ENCODE results near the gene MCTP2. TPM values are rescaled to one million over a fixed set of nuclear protein-coding genes. Genes with fewer than 3 reads are reported as not detected.

MCTP2 gene
- total and polyA plus RNA-seq, 2 of the 8 experiments (the other 6 are each of a cell fraction or from before 2014, with no cell fraction given), result 3.4 to 4.5 TPM

DNA sequence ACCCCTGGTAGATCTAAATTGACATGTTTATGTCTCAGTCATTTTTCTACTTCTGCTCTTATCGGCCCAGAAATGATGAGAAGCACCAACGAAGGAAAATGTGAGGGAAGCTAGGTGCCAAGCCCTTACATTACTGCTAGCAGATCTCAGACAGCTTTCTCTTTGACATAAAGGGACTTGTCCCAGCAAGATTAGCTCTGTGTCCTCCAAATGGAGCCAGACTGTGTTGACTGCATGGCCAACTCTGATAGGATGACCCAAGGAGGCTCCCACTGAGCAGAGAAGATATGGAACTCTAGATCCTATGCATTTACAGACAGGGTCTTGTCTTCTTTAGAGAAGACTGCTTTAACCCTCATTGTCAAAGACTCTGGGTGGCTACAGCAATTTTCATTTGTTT is 2.8 kb upstream of the MCTP2 start:
- Histone ChIP-seq H3K18ac (ENCODE audit: extremely low read depth, low read length) (no peak overlapping the region), H3K23ac (ENCODE audit: insufficient read length) (no peak overlapping the region), H2BK15ac (ENCODE audit: low read length) (no peak overlapping the region), H3K27ac (ENCODE audit: low read depth, low read length) (no peak overlapping the region), H3K4ac (replicated peaks; ENCODE audit: insufficient read length, low read depth, low read length) (no peak overlapping the region), H4K5ac (ENCODE audit: insufficient read length, low read depth, low read length) (no peak overlapping the region), H2AFZ (ENCODE audit: low read length) (no peak overlapping the region), H2BK12ac (ENCODE audit: low read depth, low read length) (no peak overlapping the region), H3K56ac (replicated peaks; ENCODE audit: insufficient read length, low read depth, low read length) (no peak overlapping the region), H4K91ac (replicated peaks; ENCODE audit: insufficient read length, low read length) (no peak overlapping the region), H2AK5ac (ENCODE audit: low read depth, low read length) (no peak overlapping the region), H3K14ac (ENCODE audit: insufficient read length) (no peak overlapping the region), H3K4me2 (ENCODE audit: insufficient read depth in 1 of 2, low read depth in 2 of 2, low read length in 2 of 2) (no peak overlapping the region), H3K79me2 (ENCODE audit: control insufficient read depth in 1 of 2, insufficient read depth in 2 of 2, low read length in 2 of 2) (no peaks in the 10 kb centered on the region), H3K23me2 (ENCODE audit: low read depth, low read length) (peaks cover 15% of the 10 kb centered on the region), H2BK20ac (ENCODE audit: low read length) (no peak overlapping the region), H2BK5ac (ENCODE audit: low read depth, low read length) (no peak overlapping the region), H3K9me3 (ENCODE audit: insufficient read depth in 2 of 2, low read depth in 1 of 2, low read length in 1 of 2) (no peaks in the 10 kb centered on the region), H4K8ac (ENCODE audit: extremely low read depth, insufficient read depth, low read length) (no peak overlapping the region), H3K4me1 (replicated peaks in 1 of 4; ENCODE audit: control insufficient read depth in 3 of 4, insufficient read depth in 4 of 4, low read length in 3 of 4) (peaks cover 0 to 5% (median 0%) of the 10 kb centered on the region in 4 experiments; a peak in 3 of 7 replicates), H3K9ac (replicated peaks in 1 of 4; ENCODE audit: extremely low read depth in 1 of 4, low read depth in 3 of 4, low read length in 3 of 4) (no peak overlapping the region), H3K79me1 (ENCODE audit: low read depth, low read length) (no peaks in the 10 kb centered on the region), H2BK120ac (replicated peaks; ENCODE audit: low read depth, low read length) (no peak overlapping the region), H3K4me3 (ENCODE audit: extremely low read depth in 1 of 4, insufficient read depth in 2 of 4, low read depth in 3 of 4, low read length in 4 of 4) (no peak overlapping the region), H4K20me1 (replicated peaks in 1 of 2; ENCODE audit: control insufficient read depth in 1 of 2, insufficient read depth in 2 of 2, low read length in 2 of 2) (no peaks in the 10 kb centered on the region), H3K27me3 (replicated peaks in 1 of 4; ENCODE audit: control insufficient read depth in 3 of 4, extremely low read depth in 1 of 4, insufficient read depth in 3 of 4, low read length in 3 of 4) (peaks cover 0 to 11% (median 5%) of the 10 kb centered on the region in 4 experiments; a peak in 6 of 7 replicates), H3K36me3 (ENCODE audit: control insufficient read depth in 2 of 4, insufficient read depth in 4 of 4, low read length in 3 of 4) (no peaks in the 10 kb centered on the region)
- no peak for FAIRE-seq
- no peak for DNase-seq (ENCODE audit: low read depth in 1 of 2, low spot score in 2 of 2)
- ChIA-PET CTCF (ENCODE audit: partially characterized antibody) (no interaction called here), POLR2A (ENCODE audit: partially characterized antibody) (no interaction called here)
- 97% methylated on average over 2 of the region's 2 CpGs; no CpG with 5 or more reads in 1 of the 2 experiments for WGBS, 2 experiments (ENCODE audit: extremely low coverage in 1 of 2, insufficient coverage in 1 of 2, insufficient read length in 1 of 2, insufficient replicate concordance in 2 of 2, low coverage in 1 of 2, low lambda C conversion rate in 2 of 2, missing lambda C conversion rate in 1 of 2)
- TF ChIP-seq CBX8 (IDR thresholded peaks at IDR 0.05; ENCODE audit: borderline replicate concordance, low read depth, low read length) (no peak), CTBP2 (IDR thresholded peaks at IDR 0.05; ENCODE audit: borderline replicate concordance, insufficient read depth, insufficient read length, low read length) (no peak), YY1 (IDR thresholded peaks at IDR 0.05; ENCODE audit: low read depth, low read length) (no peak), EZH2 (IDR thresholded peaks at IDR 0.05; ENCODE audit: low read depth, low read length, severe bottlenecking) (no peak), SRF (IDR thresholded peaks at IDR 0.05; ENCODE audit: low read depth, low read length) (no peak), TAF1 (IDR thresholded peaks at IDR 0.05; ENCODE audit: low read depth, low read length) (no peak), SUZ12 (IDR thresholded peaks at IDR 0.05; ENCODE audit: low read length) (no peak), EGR1 (IDR thresholded peaks at IDR 0.05; ENCODE audit: borderline replicate concordance, low read depth, low read length) (no peak), NRF1 (IDR thresholded peaks at IDR 0.05; ENCODE audit: low read depth, low read length) (no peak), TCF12 (IDR thresholded peaks at IDR 0.05; ENCODE audit: low read depth, low read length) (no peak), SAP30 (IDR thresholded peaks at IDR 0.05; ENCODE audit: insufficient read depth, insufficient replicate concordance, low read length) (no peak), SIX5 (IDR thresholded peaks at IDR 0.05; ENCODE audit: low read depth, low read length) (no peak)
- TF ChIP-seq, protein P1, sequence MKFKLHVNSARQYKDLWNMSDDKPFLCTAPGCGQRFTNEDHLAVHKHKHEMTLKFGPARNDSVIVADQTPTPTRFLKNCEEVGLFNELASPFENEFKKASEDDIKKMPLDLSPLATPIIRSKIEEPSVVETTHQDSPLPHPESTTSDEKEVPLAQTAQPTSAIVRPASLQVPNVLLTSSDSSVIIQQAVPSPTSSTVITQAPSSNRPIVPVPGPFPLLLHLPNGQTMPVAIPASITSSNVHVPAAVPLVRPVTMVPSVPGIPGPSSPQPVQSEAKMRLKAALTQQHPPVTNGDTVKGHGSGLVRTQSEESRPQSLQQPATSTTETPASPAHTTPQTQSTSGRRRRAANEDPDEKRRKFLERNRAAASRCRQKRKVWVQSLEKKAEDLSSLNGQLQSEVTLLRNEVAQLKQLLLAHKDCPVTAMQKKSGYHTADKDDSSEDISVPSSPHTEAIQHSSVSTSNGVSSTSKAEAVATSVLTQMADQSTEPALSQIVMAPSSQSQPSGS (IDR thresholded peaks at IDR 0.05; ENCODE audit: low read length), result no peak
